Uterus (tissue), 2 donors: ENCODE measurements around the gene FRRS1L.

Source experiments
- POLR2A ChIP-seq, 2 donors: fragments of 450-650 bp; IDR thresholded peaks; one replicate each; pipeline ENCODE4 v1.6.1; 2016; ENCODE audit warnings: antibody characterized with exemption in 2 of 2, mild to moderate bottlenecking in 1 of 2, moderate library complexity in 1 of 2
- TF ChIP-seq, protein P1 (sequence below), 4 experiments: fragments of 200-600 bp in 2 of 4; fragments of 450-650 bp in 2 of 4; sonication (generic) in 2 of 4; IDR thresholded peaks; one replicate each; pipeline ENCODE4 v1.5.1; 2016 to 2019; ENCODE audit warnings: antibody characterized with exemption in 4 of 4, mild to moderate bottlenecking in 2 of 4, moderate library complexity in 1 of 4

DNA sequence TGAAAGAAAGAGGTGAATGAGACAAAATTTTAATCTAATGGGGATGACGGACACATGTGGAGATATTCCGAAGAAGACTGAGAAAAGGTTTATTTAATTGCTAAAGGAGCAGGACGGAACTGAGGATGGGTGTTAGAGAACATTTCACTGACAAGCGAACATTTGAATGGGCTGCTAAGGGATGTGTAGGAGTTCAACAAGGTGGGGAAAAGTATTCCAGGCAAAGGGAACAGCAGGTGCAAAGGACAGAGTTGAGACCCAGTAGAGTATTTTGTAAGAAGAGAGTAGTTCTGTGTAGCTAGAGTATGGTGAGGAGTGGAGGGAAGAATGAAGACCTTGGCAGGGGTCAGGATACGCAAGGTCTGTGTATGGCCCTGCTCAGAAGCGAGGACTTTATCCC, 47.4 kb upstream of the FRRS1L start:
- TF ChIP-seq, protein P1, sequence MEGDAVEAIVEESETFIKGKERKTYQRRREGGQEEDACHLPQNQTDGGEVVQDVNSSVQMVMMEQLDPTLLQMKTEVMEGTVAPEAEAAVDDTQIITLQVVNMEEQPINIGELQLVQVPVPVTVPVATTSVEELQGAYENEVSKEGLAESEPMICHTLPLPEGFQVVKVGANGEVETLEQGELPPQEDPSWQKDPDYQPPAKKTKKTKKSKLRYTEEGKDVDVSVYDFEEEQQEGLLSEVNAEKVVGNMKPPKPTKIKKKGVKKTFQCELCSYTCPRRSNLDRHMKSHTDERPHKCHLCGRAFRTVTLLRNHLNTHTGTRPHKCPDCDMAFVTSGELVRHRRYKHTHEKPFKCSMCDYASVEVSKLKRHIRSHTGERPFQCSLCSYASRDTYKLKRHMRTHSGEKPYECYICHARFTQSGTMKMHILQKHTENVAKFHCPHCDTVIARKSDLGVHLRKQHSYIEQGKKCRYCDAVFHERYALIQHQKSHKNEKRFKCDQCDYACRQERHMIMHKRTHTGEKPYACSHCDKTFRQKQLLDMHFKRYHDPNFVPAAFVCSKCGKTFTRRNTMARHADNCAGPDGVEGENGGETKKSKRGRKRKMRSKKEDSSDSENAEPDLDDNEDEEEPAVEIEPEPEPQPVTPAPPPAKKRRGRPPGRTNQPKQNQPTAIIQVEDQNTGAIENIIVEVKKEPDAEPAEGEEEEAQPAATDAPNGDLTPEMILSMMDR (IDR thresholded peaks at IDR 0.05): no peak
- no peak for TF ChIP-seq POLR2A (IDR thresholded peaks at IDR 0.05)
